BE2C (cell line): ENCODE measurements around the gene P2RY6.

Source experiments
- DNase-seq: peaks from one replicate; pipeline ENCODE4 v3.0.0-alpha.2; 2020
- H3K27me3 ChIP-seq: fragments of 250-450 bp; sonication (Bioruptor Pico); 2 replicates; pipeline ENCODE4 v1.5.1; 2020; ENCODE audit warnings: mild to moderate bottlenecking
- H3K36me3 ChIP-seq: fragments of 250-450 bp; sonication (Bioruptor Pico); 2 replicates; pipeline ENCODE4 v1.5.1; 2020; ENCODE audit warnings: mild to moderate bottlenecking
- H3K4me1 ChIP-seq: fragments of 250-450 bp; sonication (Bioruptor Pico); 2 replicates; pipeline ENCODE4 v1.5.1; 2020
- H3K4me3 ChIP-seq: 2 replicates; pipeline ENCODE4 v1.5.1; 2011; ENCODE audit warnings: low read depth, low read length
- H3K9me3 ChIP-seq: fragments of 250-450 bp; sonication (Bioruptor Pico); 2 replicates; pipeline ENCODE4 v1.5.1; 2020
- CTCF ChIP-seq: IDR thresholded peaks from 2 replicates; pipeline ENCODE4 v1.5.1; 2012; ENCODE audit warnings: mild to moderate bottlenecking, low read depth, low read length

The P2RY6 gene

GRCh38 chr11:73345481-73346160 lies 73.5 kb downstream of the P2RY6 start:
- no peak for DNase-seq
- Histone ChIP-seq H3K4me1 (peaks cover 18% of the 10 kb centered on the region), H3K36me3 (no peaks in the 10 kb centered on the region), H3K9me3 (no peaks in the 10 kb centered on the region), H3K27me3 (no peaks in the 10 kb centered on the region), H3K4me3 (no peak overlapping the region)
- no peak for TF ChIP-seq CTCF

GRCh38 chr11:73346186-73346935 lies 74.2 kb downstream of the P2RY6 start:
- no peak overlapping the region for H3K4me3 ChIP-seq
- H3K36me3 ChIP-seq = no peaks in the 10 kb centered on the region
- TF ChIP-seq CTCF = no peak
- DNase-seq = no peak
- H3K27me3 ChIP-seq = no peaks in the 10 kb centered on the region
- H3K9me3 ChIP-seq = no peaks in the 10 kb centered on the region
- peaks cover 18% of the 10 kb centered on the region for H3K4me1 ChIP-seq

- H3K4me1 ChIP-seq = peaks cover 18% of the 10 kb centered on the region
- H3K36me3 ChIP-seq = no peaks in the 10 kb centered on the region
- no peaks in the 10 kb centered on the region for H3K27me3 ChIP-seq
- no peak overlapping the region for H3K4me3 ChIP-seq
- TF ChIP-seq CTCF = no peak
- H3K9me3 ChIP-seq = no peaks in the 10 kb centered on the region
- no peak for DNase-seq
Measured at GRCh38 chr11:73347067-73347466, 74.9 kb downstream of the P2RY6 start.
